Cardiac septum (tissue), 1 donor: ENCODE data around the gene DYRK2. TPM values are rescaled to one million over a fixed set of nuclear protein-coding genes. Genes with fewer than 3 reads are reported as not detected.

Experiments
- DNase-seq: peaks from one replicate; pipeline ENCODE4 v3.0.0-alpha.2; 2020; ENCODE audit warnings: low spot score
- intact Hi-C: fragments of 100-400 bp; cut with DNase I; formaldehyde crosslinking; loops from one replicate; pipeline ENCODE4 v1.14.0; 2022
- total RNA-seq: library from RNA; stranded (reverse); fragmentation: NEBNext Ultra II Directional; extraction: Animal tissue kit (Norgen Biotek cat#: 25700); gene quantifications from one replicate; pipeline ENCODE4 v1.2.1, GENCODE V29; 2021
- donor health status: DM: no; HTN: no; CAD: no.

The DYRK2 gene
- total RNA-seq, 1 donor from 2014 or later = 56.0 TPM

GRCh38 chr12:67694306-67694900 lies 45.9 kb downstream of the DYRK2 start:
- intact Hi-C loops = no loop called here
- DNase-seq = no peak

- no peak for DNase-seq
- intact Hi-C loops = no loop called here
Measured at GRCh38 chr12:67695974-67696373, 47.4 kb downstream of the DYRK2 start.

GRCh38 chr12:67697443-67697842 lies 48.9 kb downstream of the DYRK2 start:
- intact Hi-C loops = no loop called here
- no peak for DNase-seq

- intact Hi-C loops = no loop called here
- DNase-seq = no peak
Measured at GRCh38 chr12:67697967-67698366, 49.4 kb downstream of the DYRK2 start.

GRCh38 chr12:67698672-67699581 lies 50.4 kb downstream of the DYRK2 start:
- DNase-seq = no peak

GRCh38 chr12:67701121-67701520 lies 52.6 kb downstream of the DYRK2 start:
- intact Hi-C loops = no loop called here
- no peak for DNase-seq

More at GRCh38 chr12:67698672-67699581, 50.4 kb downstream of the DYRK2 start:
- intact Hi-C loops = no loop called here

GRCh38 chr12:67702136-67702535 lies 53.6 kb downstream of the DYRK2 start:
- DNase-seq = no peak
- intact Hi-C loops = no loop called here

- intact Hi-C loops = no loop called here
- DNase-seq = no peak
Measured at GRCh38 chr12:67704071-67704470, 55.5 kb downstream of the DYRK2 start.

- no peak for DNase-seq
- intact Hi-C loops = loop anchor here (5.0 kb wide), 1 partner anchor 38 kb away; no protein-coding TSS in a partner anchor
Measured at GRCh38 chr12:67705394-67706370, 57.1 kb downstream of the DYRK2 start.

- intact Hi-C loops = loop anchor here (2.0 to 5.0 kb wide), 2 partner anchors 42 to 59 kb away; no protein-coding TSS in a partner anchor
- DNase-seq = no peak
Measured at GRCh38 chr12:67709367-67709954, 60.9 kb downstream of the DYRK2 start.

GRCh38 chr12:67710582-67710981 lies 62.0 kb downstream of the DYRK2 start:
- intact Hi-C loops = no loop called here
- no peak for DNase-seq

- no peak for DNase-seq
- intact Hi-C loops = no loop called here
Measured at GRCh38 chr12:67712011-67712410, 63.5 kb downstream of the DYRK2 start.

- DNase-seq = no peak
- intact Hi-C loops = no loop called here
Measured at GRCh38 chr12:67714648-67715047, 66.1 kb downstream of the DYRK2 start.
